Hepatocyte (in vitro differentiated cells): ENCODE data around the gene CARMIL1.

Experiments
- EZH2 ChIP-seq: fragments of 200-600 bp; sonication (generic); IDR thresholded peaks from 2 replicates; pipeline ENCODE4 v1.6.1; 2016; ENCODE audit warnings: antibody characterized with exemption, mild to moderate bottlenecking, borderline replicate concordance
- TF ChIP-seq, protein P1 (sequence below): fragments of 200-600 bp; sonication (generic); IDR thresholded peaks from 2 replicates; pipeline ENCODE4 v1.5.1; 2016; ENCODE audit warnings: antibody characterized with exemption, mild to moderate bottlenecking; ENCODE audit not compliant: poor library complexity

DNA sequence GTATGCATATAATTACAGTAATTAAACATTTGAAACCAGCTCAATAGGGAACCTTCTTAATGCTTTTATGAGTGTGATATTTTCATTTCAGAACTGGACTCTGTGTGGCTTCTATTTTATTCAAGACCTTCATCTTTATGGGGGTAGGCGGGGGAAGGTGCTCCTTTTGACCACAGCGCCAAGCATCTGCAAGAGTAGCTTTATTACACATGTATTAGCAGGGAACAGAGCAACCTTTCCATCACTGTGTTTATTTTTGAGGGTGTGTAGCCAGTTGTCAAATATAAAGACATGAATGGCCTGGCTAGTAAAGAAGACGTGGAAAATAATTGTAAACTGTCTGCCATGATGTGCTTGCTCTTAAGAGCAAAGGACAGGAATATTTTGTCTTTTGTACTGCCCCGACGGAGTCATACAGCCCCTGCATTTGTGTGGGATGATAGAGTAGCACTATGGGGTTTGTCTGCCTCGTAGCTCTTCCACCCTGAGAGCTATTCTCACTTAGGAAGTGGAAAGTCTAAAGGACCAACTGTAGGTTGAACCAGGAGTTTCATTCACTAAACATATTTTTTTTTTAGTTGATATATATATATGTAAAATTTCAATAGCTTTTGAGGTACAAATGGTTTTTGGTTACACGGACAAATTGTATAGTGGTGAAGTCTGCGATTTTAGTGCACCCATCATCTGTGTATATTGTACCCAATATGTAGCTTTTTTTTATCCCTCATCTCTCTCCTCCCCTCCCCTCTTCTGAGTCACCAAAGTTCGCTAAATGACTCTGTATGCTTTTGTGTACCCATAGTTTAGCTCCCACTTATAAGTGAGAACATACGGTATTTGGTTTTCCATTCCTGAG is 91.2 kb downstream of the CARMIL1 start:
- TF ChIP-seq, protein P1, sequence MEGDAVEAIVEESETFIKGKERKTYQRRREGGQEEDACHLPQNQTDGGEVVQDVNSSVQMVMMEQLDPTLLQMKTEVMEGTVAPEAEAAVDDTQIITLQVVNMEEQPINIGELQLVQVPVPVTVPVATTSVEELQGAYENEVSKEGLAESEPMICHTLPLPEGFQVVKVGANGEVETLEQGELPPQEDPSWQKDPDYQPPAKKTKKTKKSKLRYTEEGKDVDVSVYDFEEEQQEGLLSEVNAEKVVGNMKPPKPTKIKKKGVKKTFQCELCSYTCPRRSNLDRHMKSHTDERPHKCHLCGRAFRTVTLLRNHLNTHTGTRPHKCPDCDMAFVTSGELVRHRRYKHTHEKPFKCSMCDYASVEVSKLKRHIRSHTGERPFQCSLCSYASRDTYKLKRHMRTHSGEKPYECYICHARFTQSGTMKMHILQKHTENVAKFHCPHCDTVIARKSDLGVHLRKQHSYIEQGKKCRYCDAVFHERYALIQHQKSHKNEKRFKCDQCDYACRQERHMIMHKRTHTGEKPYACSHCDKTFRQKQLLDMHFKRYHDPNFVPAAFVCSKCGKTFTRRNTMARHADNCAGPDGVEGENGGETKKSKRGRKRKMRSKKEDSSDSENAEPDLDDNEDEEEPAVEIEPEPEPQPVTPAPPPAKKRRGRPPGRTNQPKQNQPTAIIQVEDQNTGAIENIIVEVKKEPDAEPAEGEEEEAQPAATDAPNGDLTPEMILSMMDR = no peak
- no peak for TF ChIP-seq EZH2
